ENCODE data around the gene RFTN1.

Gene RFTN1

GRCh38 chr3:16468336-16469098, 45.0 kb downstream of the RFTN1 start:
- no peak for DNase-seq (ENCODE audit: low read depth in 3 of 3, low spot score in 1 of 3)

DNA sequence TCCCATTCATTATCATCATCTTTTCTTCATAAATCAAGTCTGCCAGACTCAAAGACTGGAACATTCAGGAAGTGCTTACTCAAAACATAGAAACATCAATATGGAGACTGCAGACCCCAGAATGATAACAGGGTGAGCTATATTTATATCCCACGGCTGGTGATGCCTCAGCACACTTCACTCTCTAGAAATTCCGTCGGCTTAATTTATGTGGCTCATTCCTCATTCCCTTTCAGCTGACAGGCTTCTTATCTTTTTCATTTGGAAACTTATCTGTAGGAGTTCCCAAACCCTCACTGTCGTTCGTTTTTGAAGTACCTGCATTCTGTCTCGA, 45.5 kb downstream of the RFTN1 start:
- DNase-seq (ENCODE audit: low read depth in 3 of 3, low spot score in 1 of 3): no peak

GRCh38 chr3:16467393-16467792, 46.1 kb downstream of the RFTN1 start:
- DNase-seq (ENCODE audit: low read depth in 3 of 3, low spot score in 1 of 3): peak in 1 of 3 donors; percentile 25

GRCh38 chr3:16466822-16467221, 46.7 kb downstream of the RFTN1 start:
- DNase-seq (ENCODE audit: low read depth in 3 of 3, low spot score in 1 of 3): no peak

DNA sequence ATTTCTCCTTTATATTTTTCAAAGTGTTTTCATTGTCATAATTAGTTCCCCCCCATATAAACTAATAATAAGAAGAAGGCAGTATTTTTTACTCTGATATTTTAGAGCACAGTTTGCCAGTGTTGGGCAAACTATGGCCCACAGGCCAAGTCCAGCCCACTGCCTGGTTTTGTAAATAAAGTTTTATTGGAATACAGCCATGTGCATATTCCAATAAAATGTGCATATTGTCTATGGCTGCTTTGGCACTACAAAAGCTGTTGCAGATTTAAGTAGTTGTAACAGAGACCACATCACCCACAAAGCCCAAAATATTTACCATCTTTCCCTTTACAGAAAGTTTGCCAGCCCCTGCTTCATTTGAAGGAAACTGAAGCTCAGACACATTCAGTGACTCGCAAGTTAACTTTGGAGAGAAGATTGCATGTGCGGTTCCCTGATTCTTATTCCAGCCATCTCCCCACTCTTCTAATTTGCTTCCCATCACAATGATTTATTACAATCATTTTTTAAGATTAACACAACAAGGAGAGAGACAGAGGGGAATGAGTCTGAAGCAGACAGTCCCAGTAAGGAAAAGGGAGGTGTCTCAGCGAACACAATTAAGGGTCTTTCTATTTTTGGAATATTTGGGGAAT, 48.9 kb downstream of the RFTN1 start:
- DNase-seq (ENCODE audit: low read depth in 3 of 3, low spot score in 1 of 3): no peak

DNA sequence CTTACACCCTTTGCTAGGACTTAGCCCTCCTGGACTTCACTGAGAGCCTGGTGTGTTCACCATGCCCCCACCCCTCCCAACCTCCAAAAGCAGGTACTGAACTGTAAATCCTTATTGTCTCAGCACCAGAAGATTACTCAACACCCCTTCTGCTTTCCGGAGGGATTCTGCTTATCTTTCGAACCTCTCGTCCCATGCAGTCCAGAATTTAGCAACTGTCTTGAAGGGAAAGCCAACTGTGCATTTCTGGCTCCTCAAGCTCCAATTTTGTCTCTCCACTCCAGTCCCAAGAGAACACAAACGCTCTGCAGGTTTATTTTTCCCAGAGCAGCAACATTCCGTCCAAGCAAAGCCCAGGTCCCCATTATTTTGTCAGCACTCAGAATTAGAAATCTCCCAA, 49.6 kb downstream of the RFTN1 start:
- no peak for DNase-seq (ENCODE audit: low read depth in 3 of 3, low spot score in 1 of 3)

DNA sequence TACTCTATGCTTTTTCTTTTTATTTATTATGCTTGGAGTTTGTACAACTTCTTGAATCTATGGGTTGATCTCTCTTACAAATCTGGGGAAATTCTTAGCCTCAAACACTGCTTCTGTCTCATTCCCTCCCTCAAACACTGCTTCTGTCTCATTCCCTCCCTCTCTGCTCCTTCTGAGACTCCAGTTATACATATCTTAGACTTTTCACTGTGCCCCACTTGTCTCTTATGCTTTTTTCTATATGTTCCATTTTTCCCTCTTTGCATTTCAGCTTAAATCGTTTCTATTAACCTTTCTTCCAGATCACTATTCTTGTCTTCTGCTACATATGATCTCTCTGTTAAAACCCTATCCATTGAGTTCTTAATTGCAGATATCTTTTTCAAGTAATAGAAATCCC, 50.4 kb downstream of the RFTN1 start:
- DNase-seq (ENCODE audit: low read depth in 3 of 3, low spot score in 1 of 3): no peak

- DNase-seq (ENCODE audit: low read depth in 3 of 3, low spot score in 1 of 3): no peak
These were observed 50.8 kb downstream of the RFTN1 start for GRCh38 chr3:16462679-16463078.

GRCh38 chr3:16461463-16462245, 51.8 kb downstream of the RFTN1 start:
- no peak for DNase-seq (ENCODE audit: low read depth in 3 of 3, low spot score in 1 of 3)

GRCh38 chr3:16460886-16461285, 52.6 kb downstream of the RFTN1 start:
- no peak for DNase-seq (ENCODE audit: low read depth in 3 of 3, low spot score in 1 of 3)

GRCh38 chr3:16460273-16460672, 53.2 kb downstream of the RFTN1 start:
- no peak for DNase-seq (ENCODE audit: low read depth in 3 of 3, low spot score in 1 of 3)

DNA sequence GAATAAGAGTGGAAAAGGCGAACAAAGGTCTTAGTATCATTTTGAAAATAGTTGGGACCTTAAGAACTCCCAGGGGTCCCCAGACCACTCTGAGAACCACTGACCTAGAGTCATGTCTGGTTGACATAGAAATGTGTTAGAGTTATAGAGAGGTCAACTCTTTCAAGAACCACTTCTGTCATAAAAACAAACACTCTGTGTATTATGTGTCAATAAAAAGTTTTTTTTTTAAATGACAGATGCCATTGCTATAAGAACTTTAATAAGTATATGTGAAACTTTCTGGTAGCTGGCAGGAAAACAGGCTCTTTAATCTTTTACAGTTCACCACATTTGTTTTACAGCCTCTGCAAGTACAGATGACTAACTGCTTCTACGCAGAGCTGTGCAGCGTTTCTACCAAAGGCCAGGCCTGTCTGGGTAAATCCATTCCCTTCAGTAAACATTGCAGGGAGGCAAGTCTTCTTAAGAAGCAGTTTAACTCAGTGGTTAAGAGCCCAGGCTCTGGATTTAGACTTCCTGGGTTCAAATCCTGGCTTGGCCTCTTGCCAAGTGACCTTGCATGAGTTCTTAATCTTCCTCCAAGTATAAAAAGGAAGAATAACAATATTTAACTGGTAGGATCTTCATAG, 56.6 kb downstream of the RFTN1 start:
- no peak for DNase-seq (ENCODE audit: low read depth in 3 of 3, low spot score in 1 of 3)

GRCh38 chr3:16455966-16456365, 57.5 kb downstream of the RFTN1 start:
- DNase-seq (ENCODE audit: low read depth in 3 of 3, low spot score in 1 of 3): no peak

- no peak for DNase-seq (ENCODE audit: low read depth in 3 of 3, low spot score in 1 of 3)
These were observed 58.5 kb downstream of the RFTN1 start for GRCh38 chr3:16455001-16455400.

DNA sequence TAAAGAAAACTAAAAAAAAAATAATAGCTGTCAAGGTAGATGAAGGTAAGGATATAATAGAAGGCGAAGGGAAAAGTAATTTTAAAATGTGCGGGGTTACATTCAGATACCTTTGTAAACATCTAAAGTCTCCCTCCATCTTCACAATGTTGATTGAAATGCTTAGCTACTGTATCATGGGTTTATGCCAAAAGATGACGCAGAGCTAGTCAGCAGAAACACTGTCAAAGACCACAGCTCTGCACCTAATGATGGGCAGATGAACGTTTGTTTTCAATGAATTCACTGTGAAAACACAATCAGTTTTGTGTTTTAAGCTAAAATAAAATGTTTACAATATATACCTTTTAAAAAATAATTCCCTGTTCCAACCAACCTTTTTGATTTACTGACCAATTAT, 61.2 kb downstream of the RFTN1 start:
- DNase-seq (ENCODE audit: low read depth in 3 of 3, low spot score in 1 of 3): no peak

DNA sequence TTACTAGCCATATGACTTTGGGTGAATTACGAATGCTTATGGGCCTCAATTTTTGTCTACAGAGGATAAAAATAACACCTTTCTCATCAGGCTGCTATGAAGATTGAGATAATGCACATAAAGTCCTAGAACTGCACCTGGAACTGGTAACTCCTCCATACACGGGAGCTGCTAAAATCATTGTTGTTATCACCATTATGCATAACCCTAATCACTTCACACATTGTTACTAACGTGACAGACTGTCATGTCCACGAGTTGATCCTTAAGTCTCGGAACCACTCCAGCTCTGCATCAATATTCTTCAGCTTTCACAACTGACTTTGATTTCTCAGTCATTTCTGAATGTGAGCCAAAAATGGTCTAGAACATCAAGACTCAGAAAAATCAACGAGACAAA, 64.1 kb downstream of the RFTN1 start:
- DNase-seq (ENCODE audit: low read depth in 3 of 3, low spot score in 1 of 3): no peak

GRCh38 chr3:16448639-16449070, 64.8 kb downstream of the RFTN1 start:
- no peak for DNase-seq (ENCODE audit: low read depth in 3 of 3, low spot score in 1 of 3)

DNA sequence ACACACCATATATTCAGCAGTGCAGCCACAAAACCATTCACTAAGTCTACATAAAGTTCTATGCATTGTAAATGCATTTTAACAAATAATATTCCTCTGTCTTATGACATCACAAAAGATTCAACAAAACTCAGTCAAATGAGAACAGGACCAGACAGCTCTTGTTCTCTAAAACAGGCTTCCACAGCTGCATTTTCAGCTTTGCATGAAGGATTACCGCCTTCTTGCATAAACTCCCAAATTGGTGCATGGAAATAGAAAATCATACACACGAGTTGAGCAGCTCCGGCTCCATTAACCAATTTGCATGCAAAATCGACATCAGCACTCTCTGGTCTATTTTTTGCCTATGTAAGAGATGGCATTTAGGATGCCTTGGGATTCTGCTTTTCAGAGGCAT, 66.4 kb downstream of the RFTN1 start:
- no peak for DNase-seq (ENCODE audit: low read depth in 3 of 3, low spot score in 1 of 3)

- DNase-seq (ENCODE audit: low read depth in 3 of 3, low spot score in 1 of 3): no peak
These were observed 69.2 kb downstream of the RFTN1 start for GRCh38 chr3:16444344-16444743.

- DNase-seq (ENCODE audit: low read depth in 3 of 3, low spot score in 1 of 3): no peak
These were observed 70.8 kb downstream of the RFTN1 start for GRCh38 chr3:16442730-16443129.

DNA sequence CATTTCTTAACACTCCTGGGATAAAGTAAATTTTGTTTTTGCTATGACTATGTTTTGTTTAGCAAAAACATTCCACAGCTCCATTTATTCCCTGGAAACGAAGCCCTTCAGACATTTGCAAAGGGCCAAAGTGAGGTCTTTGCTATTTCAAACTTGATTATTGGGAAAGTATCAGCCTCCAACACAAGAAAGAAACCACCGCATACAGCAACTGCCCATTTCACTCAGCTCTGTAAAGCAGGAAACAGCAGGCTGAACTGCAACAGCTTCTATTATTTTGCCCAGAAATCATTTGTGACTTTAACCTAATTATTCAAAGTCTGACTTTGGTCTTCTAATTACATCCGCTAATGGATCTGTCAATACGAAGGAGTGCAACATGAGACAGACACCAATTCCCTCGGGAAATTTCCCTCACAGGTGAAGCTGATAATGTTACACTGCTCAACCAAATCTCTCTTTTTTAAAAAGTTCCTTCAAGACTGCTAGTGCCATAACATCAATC, 72.1 kb downstream of the RFTN1 start:
- no peak for DNase-seq (ENCODE audit: low read depth in 3 of 3, low spot score in 1 of 3)

Measured in stimulated activated CD4-positive, alpha-beta T cell treated with anti-CD3 and anti-CD28 coated beads, TNF-alpha, amount 100 ng/mL, for 1 hour (primary cell).